K562 (cell line): Measurements from ENCODE around the gene RAB21. TPM values are rescaled to one million over a fixed set of nuclear protein-coding genes. Genes with fewer than 3 reads are reported as not detected.
A peak's percentile ranks its signal among the peaks of the same experiment; 100 is the strongest.

Experiments used
- ATAC-seq: fragments of 200-7000 bp; cut with Tn5 transposase; 3 replicates; pipeline ENCODE4 v1.9.1; 2020; ENCODE audit warnings: moderate library complexity
- BruUV-seq: library from RNA; stranded (reverse); fragments of 400-500 nt; replicated peaks from 2 replicates; lab custom pipeline; 2021; lab: Mats Ljungman, UMichigan
- CTCF ChIA-PET: fragments of 300-600 bp; formaldehyde crosslinking; extraction: SDS; loops from one replicate; lab custom pipeline; 2021; ENCODE audit warnings: low intra/inter-chr PET ratio; lab: Yijun Ruan, JAX
- POLR2A ChIA-PET: fragments of 300-600, 350-650 bp; sonication (Branson Sonifier 250); formaldehyde crosslinking; extraction: SDS; loops from one replicate; lab custom pipeline; 2021; ENCODE audit warnings: antibody characterized with exemption, inconsistent platforms; lab: Yijun Ruan, JAX
- DNase-seq, 4 experiments: peaks; one replicate each; pipeline versions ENCODE4 v3.0.0 to v3.0.0-alpha.2; 2011 to 2018; ENCODE audit warnings: low spot score in 3 of 4, mixed read lengths in 3 of 4; ENCODE audit errors: extremely low read depth in 1 of 4
- FAIRE-seq: peaks from 2 replicates; lab custom pipeline; 2011; peaks lifted over from hg19 to GRCh38; lab: Jason Lieb, UNC
- H2AFZ ChIP-seq: 2 replicates; pipeline ENCODE4 v1.6.0; 2011; ENCODE audit warnings: low read depth, low read length, control low read depth, inconsistent platforms
- H3K27ac ChIP-seq: fragments of 200-600 bp; 3 replicates; pipeline ENCODE4 v1.8.0; 2011; ENCODE audit warnings: low read depth, mild to moderate bottlenecking, control low read depth, inconsistent platforms, low read length, moderate library complexity, mixed read lengths; ENCODE audit errors: extremely low read depth
- H3K27me3 ChIP-seq, 2 experiments: fragments of 300-600 bp in 1 of 2; 2 replicates in 1 of 2; 3 replicates in 1 of 2; pipeline versions ENCODE4 v1.6.0 to v1.8.0; 2011; ENCODE audit warnings: inconsistent platforms in 2 of 2, low read length in 2 of 2, mild to moderate bottlenecking in 1 of 2, mixed read lengths in 1 of 2, moderate library complexity in 1 of 2; ENCODE audit not compliant: control insufficient read depth in 2 of 2, insufficient read depth in 2 of 2
- H3K36me3 ChIP-seq: fragments of 300-600 bp; 3 replicates; pipeline ENCODE4 v1.8.0; 2011; ENCODE audit warnings: mild to moderate bottlenecking, low read length, inconsistent platforms; ENCODE audit not compliant: control insufficient read depth, insufficient read depth
- H3K4me1 ChIP-seq, 2 experiments: fragments of 200-600 bp in 1 of 2; replicated peaks in 1 of 2; 2 replicates in 1 of 2; 3 replicates in 1 of 2; pipeline versions ENCODE4 v1.5.1 to v1.8.0; 2011; ENCODE audit warnings: inconsistent platforms in 2 of 2, low read length in 2 of 2, mild to moderate bottlenecking in 1 of 2, mixed read lengths in 1 of 2, moderate library complexity in 1 of 2; ENCODE audit not compliant: control insufficient read depth in 2 of 2, insufficient read depth in 2 of 2
- H3K4me2 ChIP-seq: 2 replicates; pipeline ENCODE4 v1.6.1; 2011; ENCODE audit warnings: low read length, control low read depth, inconsistent platforms, mixed read lengths; ENCODE audit not compliant: insufficient read depth
- H3K4me3 ChIP-seq: fragments of 200-600 bp; sonication (generic), shearing (Covaris generic); 2 replicates; pipeline ENCODE4 v1.5.1; 2016; ENCODE audit warnings: control low read depth, inconsistent platforms
- H3K79me2 ChIP-seq: fragments of 200-600 bp; 3 replicates; pipeline ENCODE4 v1.8.0; 2011; ENCODE audit warnings: low read length, inconsistent platforms; ENCODE audit not compliant: control insufficient read depth, insufficient read depth
- H3K9ac ChIP-seq, 2 experiments: 2 replicates each; pipeline versions ENCODE4 v1.6.0 to v1.6.1; 2011; ENCODE audit warnings: low read depth in 2 of 2, low read length in 2 of 2, control low read depth in 1 of 2, inconsistent platforms in 1 of 2, mild to moderate bottlenecking in 1 of 2, mixed read lengths in 1 of 2; ENCODE audit not compliant: insufficient read depth in 1 of 2
- H3K9me1 ChIP-seq: one replicate; pipeline ENCODE4 v1.6.0; 2011; ENCODE audit warnings: inconsistent platforms, mild to moderate bottlenecking, low read length, moderate library complexity; ENCODE audit not compliant: control insufficient read depth, insufficient read depth
- H3K9me3 ChIP-seq: replicated peaks from 2 replicates; pipeline ENCODE4 v1.5.1; 2011; ENCODE audit warnings: low read depth, low read length, inconsistent platforms; ENCODE audit not compliant: control insufficient read depth, insufficient read depth
- H4K20me1 ChIP-seq: replicated peaks from 2 replicates; pipeline ENCODE4 v1.6.1; 2011; ENCODE audit warnings: low read length, inconsistent platforms, mixed read lengths; ENCODE audit not compliant: control insufficient read depth, insufficient read depth
- ARID1B ChIP-seq: fragments of 450-650 bp; IDR thresholded peaks from 2 replicates; pipeline ENCODE4 v1.6.1; 2016; ENCODE audit warnings: antibody characterized with exemption, mild to moderate bottlenecking, inconsistent platforms
- BCOR ChIP-seq: fragments of 450-650 bp; IDR thresholded peaks from 2 replicates; pipeline ENCODE4 v1.6.1; 2016
- FOSL1 ChIP-seq: fragments of 200-800 bp; sonication (Bioruptor generic); conservative IDR thresholded peaks from 2 replicates; pipeline ENCODE4 v1.6.1; 2016; ENCODE audit warnings: missing genetic modification characterization, missing compliant biosample characterization
- ILF3 ChIP-seq: fragments of 450-650 bp; IDR thresholded peaks from 2 replicates; pipeline ENCODE4 v1.6.1; 2018; ENCODE audit warnings: antibody characterized with exemption, mild to moderate bottlenecking, moderate library complexity, borderline replicate concordance
- JUN ChIP-seq, 2 experiments: sonication (generic) in 1 of 2; formaldehyde crosslinking in 1 of 2; IDR thresholded peaks; 2 replicates each; pipeline versions ENCODE4 v1.6.1 to v1.8.0; 2012 to 2022; ENCODE audit warnings: borderline replicate concordance in 2 of 2, mild to moderate bottlenecking in 2 of 2, improper control_type of control experiment in 1 of 2, low read depth in 1 of 2, low read length in 1 of 2, missing genetic modification reagents in 1 of 2
- JUND ChIP-seq, 2 experiments: IDR thresholded peaks; 2 replicates in 1 of 2; 3 replicates in 1 of 2; pipeline ENCODE4 v1.6.1; 2011; ENCODE audit warnings: borderline replicate concordance in 2 of 2, low read depth in 2 of 2, low read length in 2 of 2, improper control_type of control experiment in 1 of 2, missing biosample characterization in 1 of 2, missing genetic modification characterization in 1 of 2, missing genetic modification reagents in 1 of 2
- WGBS: fragments of 100-300 bp; shearing (Covaris generic); methylation state at CpG from one replicate; pipeline ENCODE4 v1.1.6; 2016; ENCODE audit warnings: low coverage, mixed read lengths; ENCODE audit not compliant: insufficient coverage; ENCODE audit errors: missing lambda C conversion rate; 5-methylcytosine and 5-hydroxymethylcytosine counted together
- in situ Hi-C: fragments of 300-500 bp; cut with MboI; formaldehyde crosslinking; loops from 4 replicates; pipeline ENCODE4 v1.15.0; 2018; ENCODE audit warnings: inconsistent platforms, mixed read lengths
- intact Hi-C: fragments of 100-400 bp; cut with micrococcal nuclease; formaldehyde crosslinking; loops from 2 replicates; pipeline ENCODE4 v1.14.2; 2022
- polyA plus RNA-seq, 8 experiments: library from polyadenylated mRNA; depleted of rRNA in 4 of 8; stranded (reverse) in 5 of 8; unstranded in 3 of 8; fragments of >200 nt; fragmentation: Nextera tagmentation in 2 of 8; fragmentation: Illumina TruSeq in 1 of 8; extraction: Ambion mirVana in 2 of 8; extraction: Trizol in 1 of 8; gene quantifications; 2 replicates each; pipeline versions ENCODE4 v1.2.1 to v1.2.3, GENCODE V29; 2011 to 2014; ENCODE audit warnings: inconsistent platforms in 1 of 8, missing spikeins in 1 of 8
- total RNA-seq, 7 experiments: library from RNA; depleted of rRNA in 6 of 7; stranded (reverse); fragments of >200 nt in 6 of 7; fragmentation: Illumina TruSeq in 2 of 7; extraction: Trizol in 2 of 7; gene quantifications; 2 replicates each; pipeline versions ENCODE4 v1.2.1 to v1.2.3, GENCODE V29; 2011 to 2021; ENCODE audit warnings: low replicate concordance in 1 of 7
- TF ChIP-seq, protein P1 (sequence below): IDR thresholded peaks from 2 replicates; pipeline ENCODE4 v1.6.1; 2016; ENCODE audit warnings: missing genetic modification characterization, missing compliant biosample characterization
- TF ChIP-seq, protein P2 (sequence below), 2 experiments: fragments of 450-650 bp in 1 of 2; sonication (generic) in 1 of 2; formaldehyde crosslinking in 1 of 2; IDR thresholded peaks in 1 of 2; conservative IDR thresholded peaks in 1 of 2; 2 replicates each; pipeline versions ENCODE4 v1.6.1 to v1.8.1; 2016 to 2023; ENCODE audit warnings: mild to moderate bottlenecking in 2 of 2, moderate library complexity in 2 of 2, inconsistent platforms in 1 of 2, missing genetic modification reagents in 1 of 2
- TF ChIP-seq, protein P3 (sequence below): fragments of 450-650 bp; IDR thresholded peaks from 2 replicates; pipeline ENCODE4 v1.6.1; 2017; ENCODE audit warnings: mild to moderate bottlenecking, moderate library complexity

RAB21 gene
- total and polyA plus RNA-seq, 9 of the 15 experiments (the other 6 are each of a cell fraction or from before 2014, with no cell fraction given): 5.3 to 45.6 (median 19.6) TPM

DNA sequence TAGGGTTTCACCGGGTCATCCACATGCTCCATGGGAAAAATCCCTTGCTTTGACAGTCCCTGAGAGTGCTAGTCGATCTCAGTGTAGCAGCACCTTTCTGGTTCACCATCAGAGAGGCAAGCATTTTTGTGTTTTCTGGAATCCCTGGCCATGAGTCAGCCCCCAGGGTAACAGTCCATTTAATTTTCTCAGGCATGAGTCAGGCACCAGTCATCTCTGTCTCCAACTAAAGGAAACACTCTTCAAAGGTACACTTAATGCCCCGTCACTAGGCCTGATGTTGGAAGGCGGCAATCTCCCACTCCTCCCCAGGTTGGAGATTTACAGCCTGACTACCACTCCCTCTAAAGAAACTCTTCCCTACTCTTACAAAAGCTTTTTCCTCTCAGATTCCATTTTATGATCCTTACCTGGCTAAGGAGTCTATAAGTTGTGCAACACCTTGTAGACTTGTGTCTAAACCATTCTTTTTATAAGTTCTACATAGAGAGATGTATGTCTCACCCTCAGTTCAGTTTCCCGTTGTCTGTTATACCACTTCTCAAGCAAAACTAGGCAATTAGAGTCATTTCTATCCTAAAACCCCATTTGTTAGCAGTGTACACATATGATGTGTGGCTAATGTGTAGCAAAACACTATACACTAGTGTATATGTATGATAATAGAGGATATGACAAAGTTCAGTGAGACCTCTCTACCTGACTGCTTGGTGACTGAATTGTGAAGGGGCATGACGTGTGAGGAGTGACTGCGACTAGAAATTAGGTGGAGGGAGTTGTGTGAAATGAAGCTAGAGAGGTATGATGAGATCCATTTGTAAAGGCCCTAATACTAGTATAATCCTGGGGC is 44.2 kb upstream of the RAB21 start:
- ChIA-PET CTCF (no interaction called here), POLR2A (no interaction called here)
- no peaks in the 10 kb centered on the region for H3K4me1 ChIP-seq
- BruUV-seq: no TSS peak
- WGBS: 46% methylated on average over 7 of the region's 7 CpGs
- no peak overlapping the region for H3K27ac ChIP-seq
- H3K79me2 ChIP-seq: no peaks in the 10 kb centered on the region
- FAIRE-seq: no peak
- no peaks in the 10 kb centered on the region for H3K36me3 ChIP-seq
- intact Hi-C loops: no loop called here
- H2AFZ ChIP-seq: no peak overlapping the region
- no peak overlapping the region for H3K9ac ChIP-seq
- DNase-seq: peak in 1 of 4 experiments; percentile 19
- in situ Hi-C loops: no loop called here
- ATAC-seq: no peak
- no peaks in the 10 kb centered on the region for H3K27me3 ChIP-seq
- no peaks in the 10 kb centered on the region for H3K9me1 ChIP-seq
- no peak overlapping the region for H3K4me3 ChIP-seq
- no peaks in the 10 kb centered on the region for H3K9me3 ChIP-seq
- H3K4me2 ChIP-seq: no peak overlapping the region
- no peaks in the 10 kb centered on the region for H4K20me1 ChIP-seq
- TF ChIP-seq JUN (IDR thresholded peaks at IDR 0.05; ENCODE audit: borderline replicate concordance, low read depth, low read length) (0 out of 2 replicates have a peak, but pooled peaks have one; percentile 30), JUN (CRISPR knock-in tag; IDR thresholded peaks at IDR 0.05; ENCODE audit: borderline replicate concordance) (no peak), ARID1B (0 out of 2 replicates have a peak, but pooled peaks have one; percentile 18), ILF3 (no peak), FOSL1 (tag) (peak; percentile 97), JUND (IDR thresholded peaks at IDR 0.05; ENCODE audit: borderline replicate concordance, low read depth, low read length) (peak; percentile 26; the same call in 1 of the 2 replicates), JUND (tag; IDR thresholded peaks at IDR 0.05; ENCODE audit: borderline replicate concordance, low read depth, low read length) (no peak), BCOR (no peak)
- TF ChIP-seq, protein P1, sequence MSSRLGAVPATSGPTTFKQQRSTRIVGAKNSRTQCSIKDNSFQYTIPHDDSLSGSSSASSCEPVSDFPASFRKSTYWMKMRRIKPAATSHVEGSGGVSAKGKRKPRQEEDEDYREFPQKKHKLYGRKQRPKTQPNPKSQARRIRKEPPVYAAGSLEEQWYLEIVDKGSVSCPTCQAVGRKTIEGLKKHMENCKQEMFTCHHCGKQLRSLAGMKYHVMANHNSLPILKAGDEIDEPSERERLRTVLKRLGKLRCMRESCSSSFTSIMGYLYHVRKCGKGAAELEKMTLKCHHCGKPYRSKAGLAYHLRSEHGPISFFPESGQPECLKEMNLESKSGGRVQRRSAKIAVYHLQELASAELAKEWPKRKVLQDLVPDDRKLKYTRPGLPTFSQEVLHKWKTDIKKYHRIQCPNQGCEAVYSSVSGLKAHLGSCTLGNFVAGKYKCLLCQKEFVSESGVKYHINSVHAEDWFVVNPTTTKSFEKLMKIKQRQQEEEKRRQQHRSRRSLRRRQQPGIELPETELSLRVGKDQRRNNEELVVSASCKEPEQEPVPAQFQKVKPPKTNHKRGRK (tag): no peak
- TF ChIP-seq, protein P2, sequence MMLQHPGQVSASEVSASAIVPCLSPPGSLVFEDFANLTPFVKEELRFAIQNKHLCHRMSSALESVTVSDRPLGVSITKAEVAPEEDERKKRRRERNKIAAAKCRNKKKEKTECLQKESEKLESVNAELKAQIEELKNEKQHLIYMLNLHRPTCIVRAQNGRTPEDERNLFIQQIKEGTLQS (IDR thresholded peaks at IDR 0.05): peak; percentile 62
- TF ChIP-seq, protein P2 (CRISPR knock-in tag; conservative IDR thresholded peaks at IDR 0.05): no peak
- TF ChIP-seq, protein P3, sequence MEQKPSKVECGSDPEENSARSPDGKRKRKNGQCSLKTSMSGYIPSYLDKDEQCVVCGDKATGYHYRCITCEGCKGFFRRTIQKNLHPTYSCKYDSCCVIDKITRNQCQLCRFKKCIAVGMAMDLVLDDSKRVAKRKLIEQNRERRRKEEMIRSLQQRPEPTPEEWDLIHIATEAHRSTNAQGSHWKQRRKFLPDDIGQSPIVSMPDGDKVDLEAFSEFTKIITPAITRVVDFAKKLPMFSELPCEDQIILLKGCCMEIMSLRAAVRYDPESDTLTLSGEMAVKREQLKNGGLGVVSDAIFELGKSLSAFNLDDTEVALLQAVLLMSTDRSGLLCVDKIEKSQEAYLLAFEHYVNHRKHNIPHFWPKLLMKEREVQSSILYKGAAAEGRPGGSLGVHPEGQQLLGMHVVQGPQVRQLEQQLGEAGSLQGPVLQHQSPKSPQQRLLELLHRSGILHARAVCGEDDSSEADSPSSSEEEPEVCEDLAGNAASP: no peak
